ENCODE measurements around the gene ALOX15.
"Not testable (repeated sequence)": the region's sequence is repeated elsewhere in the genome, so short reads cannot be mapped to it uniquely, and the experiment has no call there.

The ALOX15 gene

GRCh38 chr17:4655933-4656332 is 14.5 kb upstream of the ALOX15 start:
- not testable (repeated sequence) for DNase-seq (ENCODE audit: low read depth in 2 of 2)

- DNase-seq (ENCODE audit: low read depth in 2 of 2): no peak
Measured at GRCh38 chr17:4652997-4653396, 11.5 kb upstream of the ALOX15 start.

DNA sequence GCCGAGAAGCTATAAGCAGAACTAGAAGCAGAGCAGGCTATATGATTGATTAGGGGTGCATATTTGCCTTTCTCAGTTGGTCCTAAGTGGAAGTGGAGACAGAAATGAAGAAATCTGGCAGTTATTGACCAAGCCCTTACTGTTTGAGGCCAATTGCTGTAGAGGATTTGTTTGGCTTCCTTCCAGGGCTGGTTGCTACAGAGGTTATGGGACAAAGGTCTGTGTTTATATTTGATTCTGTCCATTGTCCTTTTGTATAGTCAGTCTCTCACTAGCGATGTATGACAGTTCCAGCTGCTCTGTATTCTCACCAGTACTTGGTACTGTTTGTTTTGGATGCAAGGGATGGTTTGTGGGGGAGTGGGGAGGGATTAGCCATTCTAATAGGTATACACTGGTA is 7.3 kb upstream of the ALOX15 start:
- DNase-seq (ENCODE audit: low read depth in 2 of 2): no peak

DNA sequence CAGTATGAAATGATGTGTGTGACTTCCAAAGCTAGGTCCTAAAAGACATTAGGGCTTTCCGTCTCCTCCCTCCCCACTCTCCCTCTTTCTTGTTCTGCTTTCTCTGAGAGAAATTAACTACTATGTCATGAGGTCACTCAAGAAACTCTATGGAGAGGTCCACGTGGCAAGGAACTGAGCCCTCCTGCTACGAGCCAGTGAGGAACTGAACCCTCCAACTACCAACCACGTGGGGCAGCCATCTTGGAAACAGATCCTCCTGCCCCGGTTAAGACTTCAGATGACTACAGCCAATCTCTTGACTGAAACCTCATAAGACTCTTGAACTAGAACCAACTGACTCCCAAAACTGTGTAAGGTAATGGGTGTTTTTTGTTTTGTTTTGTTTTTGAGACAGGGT is 4.2 kb upstream of the ALOX15 start:
- DNase-seq (ENCODE audit: low read depth in 2 of 2): no peak

- no peak for DNase-seq (ENCODE audit: low read depth in 2 of 2)
Measured at GRCh38 chr17:4643676-4644075, 2.2 kb upstream of the ALOX15 start.

GRCh38 chr17:4642286-4642685 is 808 bp upstream of the ALOX15 start:
- DNase-seq (ENCODE audit: low read depth in 2 of 2): no peak

DNA sequence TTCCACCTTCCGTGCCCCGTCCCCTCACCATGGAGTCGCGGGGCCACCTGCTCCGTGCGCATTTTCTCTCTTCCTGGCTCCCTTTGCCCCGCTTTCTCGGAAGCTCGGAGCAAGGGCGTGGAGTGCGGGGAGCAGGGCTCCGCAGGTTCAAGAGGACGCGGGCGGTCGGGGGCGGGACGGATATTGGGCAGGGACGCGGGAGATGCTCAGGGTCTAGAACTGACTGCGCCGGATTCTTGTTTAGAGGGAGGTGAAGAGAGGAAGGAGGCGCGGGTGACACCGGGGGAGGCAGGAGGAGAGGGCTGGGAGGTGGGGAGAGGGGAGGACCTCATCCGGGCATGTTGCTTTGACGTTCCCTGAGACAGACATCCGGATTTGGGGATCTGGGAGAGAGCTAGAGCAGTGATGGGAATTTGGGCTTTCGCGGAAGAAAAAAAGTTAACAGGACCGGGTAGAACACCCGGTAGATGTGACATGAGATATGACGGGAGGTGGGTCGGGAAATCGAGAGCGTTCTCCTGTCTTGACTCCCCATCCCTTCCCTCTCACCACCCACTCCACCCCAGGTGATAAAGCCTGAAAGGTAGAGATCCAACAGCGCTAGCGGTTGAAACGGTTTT is 799 bp downstream of the ALOX15 start:
- DNase-seq (ENCODE audit: low read depth in 2 of 2): not testable (repeated sequence)

DNA sequence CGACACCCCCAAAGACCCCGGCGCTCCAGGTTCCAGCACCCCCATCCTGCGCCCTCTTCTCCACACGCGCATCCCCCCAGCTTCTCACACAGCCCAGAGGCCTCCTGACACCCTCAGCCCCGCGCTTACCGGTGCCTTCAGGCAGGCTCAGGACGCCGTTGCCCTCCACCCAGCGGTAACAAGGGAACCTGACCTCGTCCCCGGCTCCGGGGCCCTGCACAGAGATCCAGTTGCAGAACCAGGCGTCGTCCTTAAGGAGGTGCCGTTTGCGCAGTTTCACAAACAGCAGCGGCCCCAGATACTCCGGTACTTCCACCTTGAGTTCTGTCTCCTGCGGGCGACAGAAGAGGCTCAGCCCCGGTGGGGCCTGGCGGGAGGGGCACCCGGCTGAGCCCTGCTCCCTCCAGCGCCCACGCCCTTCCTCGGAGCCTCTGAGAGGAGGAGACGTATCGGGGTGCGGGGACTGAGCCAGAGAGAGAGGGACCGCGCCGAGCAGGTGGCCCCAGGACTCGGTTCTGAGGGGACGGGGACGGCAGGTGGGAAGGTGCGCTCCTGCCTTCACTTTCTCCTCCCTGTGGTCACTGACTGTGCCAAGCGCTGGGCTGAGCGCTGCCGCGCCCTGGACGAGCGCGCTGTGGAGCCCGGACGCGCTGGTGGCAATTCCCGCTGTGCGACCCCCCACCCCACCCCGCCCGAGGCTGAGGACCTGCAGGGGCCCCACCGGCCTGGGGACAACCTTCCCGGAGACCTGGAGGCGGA is 2.0 kb downstream of the ALOX15 start:
- not testable (repeated sequence) for DNase-seq (ENCODE audit: low read depth in 2 of 2)

GRCh38 chr17:4638766-4639165 is 2.7 kb downstream of the ALOX15 start:
- not testable (repeated sequence) for DNase-seq (ENCODE audit: low read depth in 2 of 2)

DNA sequence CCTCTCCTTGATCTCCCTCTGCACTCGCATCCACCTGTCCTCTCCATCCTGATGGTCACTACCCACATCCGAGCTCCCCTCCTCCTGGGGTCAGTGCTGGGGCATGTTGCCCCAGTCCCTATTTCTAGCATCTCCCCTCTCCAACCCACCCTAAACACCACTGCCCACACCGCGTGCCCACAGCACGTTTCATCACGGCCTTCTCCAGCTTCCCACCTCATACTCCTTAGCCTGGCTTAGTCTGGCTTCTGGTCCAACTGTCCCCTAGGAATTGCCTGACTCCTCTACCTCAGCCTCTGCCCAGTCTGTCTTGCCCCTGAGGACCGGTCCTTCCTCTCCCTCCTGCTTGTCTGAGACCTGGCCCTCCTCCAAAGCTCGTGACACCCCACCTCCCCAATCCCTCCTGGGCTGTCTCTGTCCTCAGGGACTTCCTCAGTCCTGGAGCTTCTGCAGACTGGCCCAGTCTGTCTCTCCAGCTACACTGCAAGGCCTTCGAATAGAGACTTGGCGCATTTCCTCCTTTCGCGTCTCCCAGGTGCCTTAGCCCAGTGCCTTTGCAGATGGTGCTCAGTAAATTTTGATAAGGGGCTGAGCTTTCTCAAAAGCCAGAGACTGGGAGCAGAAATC is 4.9 kb downstream of the ALOX15 start:
- DNase-seq (ENCODE audit: low read depth in 2 of 2): no peak

GRCh38 chr17:4635823-4636375 is 5.6 kb downstream of the ALOX15 start:
- DNase-seq (ENCODE audit: low read depth in 2 of 2): no peak

DNA sequence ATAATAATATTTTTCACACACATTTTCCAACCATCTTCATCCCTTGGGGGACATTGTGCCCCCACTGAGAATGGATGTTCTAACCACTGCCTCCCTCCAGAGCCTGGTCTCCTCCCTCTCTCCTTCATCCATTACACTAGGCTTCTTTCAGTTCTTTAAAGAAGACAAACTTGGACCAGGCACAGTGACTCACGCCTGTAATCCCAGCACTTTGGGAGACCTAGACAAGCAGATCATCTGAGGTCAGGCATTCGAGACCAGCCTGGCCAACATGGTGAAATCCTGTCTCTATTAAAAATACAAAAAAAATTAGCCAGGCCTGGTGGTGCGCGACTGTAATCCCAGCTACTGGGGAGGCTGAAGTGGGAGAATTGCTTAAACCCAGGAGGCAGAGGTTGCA is 6.5 kb downstream of the ALOX15 start:
- DNase-seq (ENCODE audit: low read depth in 2 of 2): no peak

GRCh38 chr17:4633643-4634042 is 7.8 kb downstream of the ALOX15 start:
- DNase-seq (ENCODE audit: low read depth in 2 of 2): no peak

DNA sequence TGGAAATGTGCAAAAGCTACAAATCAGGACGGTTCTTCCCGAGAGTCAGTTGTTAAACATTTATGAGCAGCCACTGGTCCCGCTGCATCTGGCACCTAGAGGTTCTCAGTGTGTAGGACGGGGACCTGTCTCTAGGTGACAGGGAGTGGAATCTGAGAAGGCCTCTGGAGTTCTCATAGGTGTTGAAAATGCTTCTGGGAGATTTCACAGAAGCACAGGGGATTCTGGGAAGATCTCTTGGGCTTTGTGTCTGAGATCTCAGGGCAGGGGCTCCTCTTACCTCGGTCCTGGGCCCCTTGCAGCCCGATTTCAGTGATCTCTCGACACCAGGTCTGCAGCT is 8.9 kb downstream of the ALOX15 start:
- no peak for DNase-seq (ENCODE audit: low read depth in 2 of 2)

DNA sequence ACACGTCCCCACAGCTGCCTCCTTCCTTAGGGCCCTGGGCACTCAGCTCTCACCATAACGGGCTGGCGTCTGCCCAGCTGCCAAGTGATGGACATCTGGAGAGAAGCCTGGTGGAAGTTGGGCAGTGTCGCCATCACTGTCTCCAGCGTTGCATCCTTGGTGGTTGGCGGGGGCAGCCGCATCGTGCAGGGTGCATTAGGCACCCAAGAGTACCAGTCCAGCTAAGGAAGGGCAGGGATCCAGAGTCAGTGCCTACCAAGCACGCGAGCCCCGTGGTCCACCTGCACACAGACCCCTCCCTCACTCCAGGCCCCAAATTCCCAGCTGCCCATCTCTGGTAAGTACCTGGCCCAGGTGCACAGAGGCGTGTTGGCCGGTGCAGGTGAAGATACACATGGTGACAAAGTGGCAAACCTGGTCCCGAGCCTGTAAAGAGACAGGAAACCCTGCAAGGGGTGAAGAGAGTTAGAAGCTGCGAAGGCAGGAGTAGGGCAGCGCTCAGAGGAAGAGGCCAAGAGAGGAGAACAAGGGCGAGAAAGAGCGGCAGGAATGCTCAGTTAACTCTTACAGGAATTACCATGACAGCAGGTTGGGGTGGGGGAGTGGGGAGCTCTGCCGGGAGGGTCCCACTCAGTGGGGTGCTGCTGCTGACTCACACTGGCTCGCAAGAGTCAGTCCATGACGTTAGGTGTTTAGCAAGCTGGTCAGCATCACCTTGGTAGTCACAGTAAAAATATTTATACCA is 9.5 kb downstream of the ALOX15 start:
- no peak for DNase-seq (ENCODE audit: low read depth in 2 of 2)

DNA sequence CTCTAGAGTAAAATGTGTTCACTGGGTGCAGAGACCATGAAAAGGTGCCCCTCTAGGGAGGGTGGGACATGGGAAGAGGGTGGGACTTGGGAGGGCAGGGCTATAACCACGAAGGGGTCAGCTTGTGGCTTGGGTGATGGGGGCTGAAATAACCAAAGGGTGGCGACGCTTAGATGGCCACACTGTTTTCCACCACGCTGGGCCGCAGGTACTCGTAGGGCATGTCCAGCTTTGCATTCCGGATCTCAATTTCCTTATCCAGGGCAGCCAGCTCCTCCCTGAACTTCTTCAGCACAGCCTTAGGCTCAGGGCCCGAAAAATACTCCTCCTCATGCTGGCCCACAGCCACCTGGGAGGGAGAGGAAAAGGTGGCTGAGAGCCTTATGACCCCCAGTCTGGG is 10.0 kb downstream of the ALOX15 start:
- no peak for DNase-seq (ENCODE audit: low read depth in 2 of 2)

DNA sequence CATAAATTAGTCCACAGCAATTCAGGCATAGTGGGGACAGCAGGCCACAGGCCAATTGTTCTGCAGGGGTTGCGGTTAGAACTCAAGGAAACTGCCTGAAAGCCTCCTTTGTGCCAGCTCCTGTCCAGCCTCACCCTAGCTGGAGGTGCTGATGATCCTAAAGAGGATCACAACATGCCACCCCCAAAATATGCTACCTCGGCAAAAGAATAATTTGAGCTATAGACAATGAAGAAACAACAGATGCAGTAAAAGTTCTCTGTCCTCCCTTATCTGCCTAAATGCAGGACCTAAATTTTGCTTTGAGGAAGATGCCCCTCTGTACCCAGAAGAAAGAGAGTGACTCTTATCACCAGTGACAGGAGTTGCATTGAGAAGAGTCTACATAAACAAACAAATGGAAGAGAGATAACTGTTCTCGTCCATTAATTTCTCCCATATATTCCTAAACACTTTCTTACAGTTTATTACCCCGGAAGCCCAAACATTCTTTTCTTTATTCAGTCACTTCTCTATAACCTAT is 14.7 kb downstream of the ALOX15 start:
- DNase-seq (ENCODE audit: low read depth in 2 of 2): no peak

GRCh38 chr17:4625181-4625617 is 16.3 kb downstream of the ALOX15 start:
- no peak for DNase-seq (ENCODE audit: low read depth in 2 of 2)

GRCh38 chr17:4624451-4624911 is 17.0 kb downstream of the ALOX15 start:
- not testable (repeated sequence) for DNase-seq (ENCODE audit: low read depth in 2 of 2)

DNA sequence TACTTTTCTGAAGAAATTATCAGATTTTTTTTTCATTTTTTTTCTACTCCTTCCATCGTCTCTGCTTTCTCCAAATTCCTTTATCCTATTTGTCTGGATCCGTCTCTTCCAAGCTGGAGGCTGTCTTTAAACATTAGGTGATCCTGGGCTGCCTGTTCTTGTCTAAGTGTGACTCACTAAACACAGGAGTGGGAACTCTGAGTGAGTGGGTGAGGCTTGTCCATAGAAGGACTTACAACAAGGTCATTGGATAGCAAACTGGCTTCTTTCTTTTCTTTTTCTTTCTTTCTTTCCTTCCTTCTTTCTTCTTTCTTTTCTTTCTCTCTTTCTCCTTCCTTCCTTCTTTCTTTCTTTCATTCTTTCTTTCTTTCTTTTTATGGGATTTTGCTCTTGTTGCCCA is 18.2 kb downstream of the ALOX15 start:
- DNase-seq (ENCODE audit: low read depth in 2 of 2): no peak

DNA sequence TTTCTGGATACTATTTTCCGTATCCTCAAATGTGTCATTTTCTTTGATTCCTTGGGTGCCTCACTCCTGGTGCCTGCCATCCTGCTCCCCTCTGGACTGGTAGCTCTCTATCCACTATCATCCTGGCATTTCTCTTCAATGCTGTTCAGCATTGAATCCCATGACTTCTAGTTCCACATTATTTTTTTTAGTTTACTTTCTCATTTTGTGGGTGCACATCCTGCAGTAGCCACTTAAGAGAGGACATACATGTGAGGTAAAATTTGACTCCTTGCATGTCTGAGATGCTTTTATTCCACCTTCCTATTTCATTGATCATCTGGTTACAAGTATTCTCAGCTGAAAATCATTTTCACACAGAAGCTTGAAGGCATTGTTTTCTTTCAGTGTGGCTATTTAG is 19.1 kb downstream of the ALOX15 start:
- DNase-seq (ENCODE audit: low read depth in 2 of 2): no peak
